Measurements from ENCODE around the gene ACTL8.

The ACTL8 gene

GRCh38 chr1:17792421-17792820 lies 37.3 kb downstream of the ACTL8 start:
- H4K91ac ChIP-seq (ENCODE audit: low read depth, low read length, poor library complexity) = no peak overlapping the region
- no peak overlapping the region for H3K4me2 ChIP-seq (ENCODE audit: insufficient read depth, low read length, poor library complexity, severe bottlenecking)
- no peak overlapping the region for H2AK5ac ChIP-seq (ENCODE audit: low read depth, low read length)
- no peak overlapping the region for H2BK15ac ChIP-seq (ENCODE audit: low read length)
- no peak overlapping the region for H2BK120ac ChIP-seq (ENCODE audit: low read depth, low read length)
- no peak overlapping the region for H3K4me3 ChIP-seq (ENCODE audit: low read length in 2 of 2)
- H3K9me3 ChIP-seq (replicated peaks in 1 of 2; ENCODE audit: control insufficient read depth in 2 of 2, insufficient read depth in 1 of 2, low read depth in 1 of 2, low read length in 2 of 2) = no peaks in the 10 kb centered on the region
- no peak overlapping the region for H3K23ac ChIP-seq (ENCODE audit: low read depth, low read length, poor library complexity)
- no peak overlapping the region for H2AFZ ChIP-seq (ENCODE audit: low read length)
- no peak overlapping the region for H2BK12ac ChIP-seq (ENCODE audit: low read length)
- H3K4ac ChIP-seq (ENCODE audit: low read length) = no peak overlapping the region
- no peaks in the 10 kb centered on the region for H3K36me3 ChIP-seq (replicated peaks in 1 of 2; ENCODE audit: control insufficient read depth in 2 of 2, insufficient read depth in 2 of 2, low read length in 2 of 2)
- H3K14ac ChIP-seq (ENCODE audit: low read length) = no peak overlapping the region
- H3K9ac ChIP-seq (ENCODE audit: low read depth, low read length, poor library complexity) = no peak overlapping the region
- no CpG with 5 or more reads among the region's 6 CpGs for WGBS, 2 donors (ENCODE audit: extremely low coverage in 2 of 2, insufficient read length in 2 of 2, insufficient replicate concordance in 1 of 2)
- no peak overlapping the region for H3K18ac ChIP-seq (ENCODE audit: low read length)
- H3K79me1 ChIP-seq (ENCODE audit: low read depth, low read length) = no peaks in the 10 kb centered on the region
- H3K27me3 ChIP-seq (ENCODE audit: control insufficient read depth in 3 of 3, insufficient read depth in 3 of 3, low read depth in 1 of 3, low read length in 3 of 3) = peaks cover 0 to 26% (median 0%) of the 10 kb centered on the region in 3 experiments
- no peaks in the 10 kb centered on the region for H3K4me1 ChIP-seq (ENCODE audit: control insufficient read depth in 2 of 2, insufficient read depth in 1 of 2, low read depth in 1 of 2, low read length in 2 of 2)
- no peak overlapping the region for H4K8ac ChIP-seq (ENCODE audit: low read depth, low read length)
- H2BK5ac ChIP-seq (ENCODE audit: low read length) = no peak overlapping the region
- no peak for DNase-seq (ENCODE audit: low spot score)
- no peak overlapping the region for H3K27ac ChIP-seq (replicated peaks; ENCODE audit: low read length)

- Histone ChIP-seq H4K8ac (ENCODE audit: low read depth, low read length) (no peak overlapping the region), H3K36me3 (replicated peaks in 1 of 2; ENCODE audit: control insufficient read depth in 2 of 2, insufficient read depth in 2 of 2, low read length in 2 of 2) (no peaks in the 10 kb centered on the region), H3K9ac (ENCODE audit: low read depth, low read length, poor library complexity) (no peak overlapping the region), H3K4ac (ENCODE audit: low read length) (no peak overlapping the region), H3K79me1 (ENCODE audit: low read depth, low read length) (no peaks in the 10 kb centered on the region), H3K27ac (replicated peaks; ENCODE audit: low read length) (no peak overlapping the region), H2BK15ac (ENCODE audit: low read length) (no peak overlapping the region), H2BK12ac (ENCODE audit: low read length) (no peak overlapping the region), H2BK5ac (ENCODE audit: low read length) (no peak overlapping the region), H3K4me3 (ENCODE audit: low read length in 2 of 2) (no peak overlapping the region), H3K14ac (ENCODE audit: low read length) (no peak overlapping the region), H3K4me1 (ENCODE audit: control insufficient read depth in 2 of 2, insufficient read depth in 1 of 2, low read depth in 1 of 2, low read length in 2 of 2) (no peaks in the 10 kb centered on the region), H3K27me3 (ENCODE audit: control insufficient read depth in 3 of 3, insufficient read depth in 3 of 3, low read depth in 1 of 3, low read length in 3 of 3) (peaks cover 0 to 48% (median 0%) of the 10 kb centered on the region in 3 experiments), H2BK120ac (ENCODE audit: low read depth, low read length) (no peak overlapping the region), H3K9me3 (replicated peaks in 1 of 2; ENCODE audit: control insufficient read depth in 2 of 2, insufficient read depth in 1 of 2, low read depth in 1 of 2, low read length in 2 of 2) (no peaks in the 10 kb centered on the region), H4K91ac (ENCODE audit: low read depth, low read length, poor library complexity) (no peak overlapping the region), H2AFZ (ENCODE audit: low read length) (no peak overlapping the region), H2AK5ac (ENCODE audit: low read depth, low read length) (no peak overlapping the region), H3K23ac (ENCODE audit: low read depth, low read length, poor library complexity) (no peak overlapping the region), H3K4me2 (ENCODE audit: insufficient read depth, low read length, poor library complexity, severe bottlenecking) (no peak overlapping the region), H3K18ac (ENCODE audit: low read length) (no peak overlapping the region)
- DNase-seq (ENCODE audit: low spot score) = no peak
- no CpG with 5 or more reads among the region's 15 CpGs for WGBS, 2 donors (ENCODE audit: extremely low coverage in 2 of 2, insufficient read length in 2 of 2, insufficient replicate concordance in 1 of 2)
Measured at GRCh38 chr1:17795081-17795809, 40.1 kb downstream of the ACTL8 start.

DNA sequence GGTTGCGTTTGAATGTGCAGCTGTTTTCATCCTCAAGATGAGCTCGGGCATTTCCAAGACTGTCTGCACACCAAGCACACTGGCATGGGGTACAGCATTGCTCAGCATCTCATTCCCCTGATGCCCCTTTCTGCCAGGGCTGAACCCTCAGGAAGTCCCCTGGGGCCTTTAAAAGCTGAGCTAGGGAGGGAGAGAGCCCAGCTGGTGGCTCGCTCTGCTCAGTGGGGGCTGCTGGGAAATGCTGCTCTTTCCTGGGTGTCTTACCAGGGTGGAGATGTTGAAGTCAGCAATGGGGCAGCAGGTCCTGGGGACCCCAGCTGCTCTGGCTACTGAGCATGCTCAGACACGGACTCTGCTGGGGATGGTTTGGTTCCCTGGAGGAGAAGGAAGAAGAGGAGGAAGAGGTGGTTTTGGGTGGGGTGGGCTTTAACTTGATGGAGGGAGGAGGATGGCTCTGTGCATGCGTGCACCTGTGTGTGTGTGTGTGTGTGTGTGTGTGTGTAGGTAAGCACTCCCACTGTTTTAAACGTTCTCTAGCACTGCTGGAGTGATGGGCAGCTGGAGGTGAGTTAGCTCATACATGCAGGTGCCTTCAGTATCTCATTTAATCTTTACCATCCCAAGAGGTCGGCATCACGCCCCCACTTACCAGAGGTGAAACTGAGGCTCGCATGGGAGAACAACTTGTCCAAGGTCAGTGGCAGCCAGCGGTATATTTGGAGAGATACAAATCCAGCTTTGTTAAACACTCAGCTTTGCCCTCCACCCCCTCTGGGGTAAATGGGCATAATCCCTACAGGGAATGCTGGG lies 40.9 kb downstream of the ACTL8 start:
- H3K4me3 ChIP-seq (ENCODE audit: low read length in 2 of 2) = no peak overlapping the region
- H3K18ac ChIP-seq (ENCODE audit: low read length) = no peak overlapping the region
- WGBS, 2 donors (ENCODE audit: extremely low coverage in 2 of 2, insufficient read length in 2 of 2, insufficient replicate concordance in 1 of 2) = no CpG with 5 or more reads among the region's 10 CpGs
- H3K23ac ChIP-seq (ENCODE audit: low read depth, low read length, poor library complexity) = no peak overlapping the region
- no peak overlapping the region for H3K4me2 ChIP-seq (ENCODE audit: insufficient read depth, low read length, poor library complexity, severe bottlenecking)
- no peak overlapping the region for H3K14ac ChIP-seq (ENCODE audit: low read length)
- no peak overlapping the region for H2BK120ac ChIP-seq (ENCODE audit: low read depth, low read length)
- no peak overlapping the region for H4K91ac ChIP-seq (ENCODE audit: low read depth, low read length, poor library complexity)
- no peak overlapping the region for H4K8ac ChIP-seq (ENCODE audit: low read depth, low read length)
- no peak overlapping the region for H3K9ac ChIP-seq (ENCODE audit: low read depth, low read length, poor library complexity)
- no peaks in the 10 kb centered on the region for H3K9me3 ChIP-seq (replicated peaks in 1 of 2; ENCODE audit: control insufficient read depth in 2 of 2, insufficient read depth in 1 of 2, low read depth in 1 of 2, low read length in 2 of 2)
- no peaks in the 10 kb centered on the region for H3K36me3 ChIP-seq (replicated peaks in 1 of 2; ENCODE audit: control insufficient read depth in 2 of 2, insufficient read depth in 2 of 2, low read length in 2 of 2)
- no peaks in the 10 kb centered on the region for H3K4me1 ChIP-seq (ENCODE audit: control insufficient read depth in 2 of 2, insufficient read depth in 1 of 2, low read depth in 1 of 2, low read length in 2 of 2)
- peaks cover 0 to 48% (median 0%) of the 10 kb centered on the region in 3 experiments for H3K27me3 ChIP-seq (ENCODE audit: control insufficient read depth in 3 of 3, insufficient read depth in 3 of 3, low read depth in 1 of 3, low read length in 3 of 3)
- no peak for DNase-seq (ENCODE audit: low spot score)
- no peak overlapping the region for H2AK5ac ChIP-seq (ENCODE audit: low read depth, low read length)
- no peak overlapping the region for H3K27ac ChIP-seq (replicated peaks; ENCODE audit: low read length)
- peak overlapping the region; percentile 43 for H2BK15ac ChIP-seq (ENCODE audit: low read length)
- no peak overlapping the region for H2BK5ac ChIP-seq (ENCODE audit: low read length)
- H3K4ac ChIP-seq (ENCODE audit: low read length) = no peak overlapping the region
- H3K79me1 ChIP-seq (ENCODE audit: low read depth, low read length) = no peaks in the 10 kb centered on the region
- no peak overlapping the region for H2AFZ ChIP-seq (ENCODE audit: low read length)
- H2BK12ac ChIP-seq (ENCODE audit: low read length) = no peak overlapping the region

GRCh38 chr1:17797478-17797877 lies 42.3 kb downstream of the ACTL8 start:
- no peak overlapping the region for H2AFZ ChIP-seq (ENCODE audit: low read length)
- peak overlapping the region; percentile 23 for H3K18ac ChIP-seq (ENCODE audit: low read length)
- H3K36me3 ChIP-seq (replicated peaks in 1 of 2; ENCODE audit: control insufficient read depth in 2 of 2, insufficient read depth in 2 of 2, low read length in 2 of 2) = no peaks in the 10 kb centered on the region
- no peak overlapping the region for H2BK5ac ChIP-seq (ENCODE audit: low read length)
- no peak overlapping the region for H2BK15ac ChIP-seq (ENCODE audit: low read length)
- H3K4me2 ChIP-seq (ENCODE audit: insufficient read depth, low read length, poor library complexity, severe bottlenecking) = no peak overlapping the region
- no peak overlapping the region for H3K23ac ChIP-seq (ENCODE audit: low read depth, low read length, poor library complexity)
- H2AK5ac ChIP-seq (ENCODE audit: low read depth, low read length) = no peak overlapping the region
- H3K4ac ChIP-seq (ENCODE audit: low read length) = no peak overlapping the region
- peaks cover 0 to 48% (median 0%) of the 10 kb centered on the region in 3 experiments for H3K27me3 ChIP-seq (ENCODE audit: control insufficient read depth in 3 of 3, insufficient read depth in 3 of 3, low read depth in 1 of 3, low read length in 3 of 3)
- no peak overlapping the region for H3K9ac ChIP-seq (ENCODE audit: low read depth, low read length, poor library complexity)
- no peak overlapping the region for H3K27ac ChIP-seq (replicated peaks; ENCODE audit: low read length)
- no peak overlapping the region for H4K91ac ChIP-seq (ENCODE audit: low read depth, low read length, poor library complexity)
- WGBS, 2 donors (ENCODE audit: extremely low coverage in 2 of 2, insufficient read length in 2 of 2, insufficient replicate concordance in 1 of 2) = no CpG with 5 or more reads among the region's 8 CpGs
- no peak for DNase-seq (ENCODE audit: low spot score)
- no peak overlapping the region for H4K8ac ChIP-seq (ENCODE audit: low read depth, low read length)
- H3K4me1 ChIP-seq (ENCODE audit: control insufficient read depth in 2 of 2, insufficient read depth in 1 of 2, low read depth in 1 of 2, low read length in 2 of 2) = no peaks in the 10 kb centered on the region
- no peak overlapping the region for H3K4me3 ChIP-seq (ENCODE audit: low read length in 2 of 2)
- no peak overlapping the region for H2BK120ac ChIP-seq (ENCODE audit: low read depth, low read length)
- H3K9me3 ChIP-seq (replicated peaks in 1 of 2; ENCODE audit: control insufficient read depth in 2 of 2, insufficient read depth in 1 of 2, low read depth in 1 of 2, low read length in 2 of 2) = no peaks in the 10 kb centered on the region
- H2BK12ac ChIP-seq (ENCODE audit: low read length) = no peak overlapping the region
- H3K14ac ChIP-seq (ENCODE audit: low read length) = peak overlapping the region; percentile 42
- H3K79me1 ChIP-seq (ENCODE audit: low read depth, low read length) = no peaks in the 10 kb centered on the region

All from neuronal stem cell (in vitro differentiated cells).